Measurements from ENCODE around the gene MLH1.
"Not testable (repeated sequence)": the region's sequence is repeated elsewhere in the genome, so short reads cannot be mapped to it uniquely, and the experiment has no call there.

The MLH1 gene

GRCh38 chr3:36960502-36960901 lies 32.8 kb upstream of the MLH1 start:
- no peak for DNase-seq (ENCODE audit: low spot score in 2 of 2)
- no peaks in the 10 kb centered on the region for H3K9me3 Mint-ChIP-seq
- H3K27me3 Mint-ChIP-seq = no peaks in the 10 kb centered on the region
- no peak overlapping the region for H3K27ac Mint-ChIP-seq (ENCODE audit: low read depth)
- no peaks in the 10 kb centered on the region for H3K36me3 Mint-ChIP-seq (ENCODE audit: insufficient read depth)
- peaks cover 12% of the 10 kb centered on the region for H3K4me1 Mint-ChIP-seq
- no peak overlapping the region for H3K4me3 Mint-ChIP-seq
- ATAC-seq (replicated peaks; ENCODE audit: extremely low read depth, poor library complexity, severe bottlenecking) = no peak

- DNase-seq (ENCODE audit: low spot score in 2 of 2); H3K27me3 Mint-ChIP-seq; H3K4me3 Mint-ChIP-seq; H3K36me3 Mint-ChIP-seq (ENCODE audit: insufficient read depth); H3K4me1 Mint-ChIP-seq; H3K9me3 Mint-ChIP-seq; H3K27ac Mint-ChIP-seq (ENCODE audit: low read depth); ATAC-seq (replicated peaks; ENCODE audit: extremely low read depth, poor library complexity, severe bottlenecking): not testable (repeated sequence)
These were observed 30.3 kb upstream of the MLH1 start for GRCh38 chr3:36963008-36963407.

DNA sequence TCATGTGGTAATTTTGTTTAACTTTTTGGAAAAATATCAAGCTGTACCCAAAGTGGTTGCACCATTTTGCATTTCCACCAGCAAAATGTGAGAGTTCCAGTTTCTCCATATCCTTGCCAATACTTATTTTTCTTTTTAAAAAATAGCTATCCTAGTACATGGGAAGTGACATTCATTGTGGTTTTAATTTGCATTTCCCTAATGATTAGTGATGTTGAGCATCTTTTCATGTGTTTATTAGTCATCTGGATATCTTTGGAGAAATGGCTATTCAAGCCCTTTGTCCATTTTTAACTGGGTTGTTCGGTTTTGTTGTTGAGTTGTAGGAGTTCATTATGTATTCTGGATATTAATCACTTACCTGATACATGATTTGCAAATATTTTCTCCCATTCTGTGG lies 29.0 kb upstream of the MLH1 start:
- DNase-seq (ENCODE audit: low spot score in 2 of 2) = no peak
- no peak overlapping the region for H3K4me3 Mint-ChIP-seq
- no peak for ATAC-seq (replicated peaks; ENCODE audit: extremely low read depth, poor library complexity, severe bottlenecking)
- H3K9me3 Mint-ChIP-seq = no peaks in the 10 kb centered on the region
- H3K27ac Mint-ChIP-seq (ENCODE audit: low read depth) = no peak overlapping the region
- peaks cover 2% of the 10 kb centered on the region for H3K4me1 Mint-ChIP-seq
- no peaks in the 10 kb centered on the region for H3K27me3 Mint-ChIP-seq
- H3K36me3 Mint-ChIP-seq (ENCODE audit: insufficient read depth) = no peaks in the 10 kb centered on the region

GRCh38 chr3:36964817-36965216 lies 28.5 kb upstream of the MLH1 start:
- Mint-ChIP-seq H3K4me3 (no peak overlapping the region), H3K9me3 (no peaks in the 10 kb centered on the region), H3K4me1 (peaks cover 7% of the 10 kb centered on the region), H3K36me3 (ENCODE audit: insufficient read depth) (no peaks in the 10 kb centered on the region), H3K27me3 (no peaks in the 10 kb centered on the region), H3K27ac (ENCODE audit: low read depth) (no peak overlapping the region)
- DNase-seq (ENCODE audit: low spot score in 2 of 2) (no peak), ATAC-seq (replicated peaks; ENCODE audit: extremely low read depth, poor library complexity, severe bottlenecking) (no peak)

DNA sequence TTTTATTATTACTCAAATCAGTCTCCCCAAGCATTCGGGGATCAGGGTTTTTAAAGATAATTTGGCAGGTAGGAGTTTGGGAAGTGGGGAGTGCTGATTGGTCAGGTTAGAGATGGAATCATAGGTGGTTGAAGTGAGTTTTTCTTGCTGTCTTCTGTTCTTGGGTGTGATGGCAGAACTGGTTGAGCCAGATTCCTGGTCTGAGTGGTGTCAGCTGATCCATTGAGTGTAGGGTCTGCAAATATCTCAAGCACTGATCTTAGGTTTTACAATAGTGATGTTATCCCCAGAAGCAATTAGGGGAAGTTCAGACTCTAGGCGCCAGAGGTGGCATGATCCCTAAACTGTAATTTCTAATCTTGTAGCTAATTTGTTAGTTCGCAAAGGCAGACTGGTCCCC lies 27.9 kb upstream of the MLH1 start:
- Mint-ChIP-seq H3K4me1 (peaks cover 11% of the 10 kb centered on the region), H3K27me3 (no peaks in the 10 kb centered on the region), H3K27ac (ENCODE audit: low read depth) (no peak overlapping the region), H3K4me3 (no peak overlapping the region), H3K36me3 (ENCODE audit: insufficient read depth) (no peaks in the 10 kb centered on the region), H3K9me3 (no peaks in the 10 kb centered on the region)
- DNase-seq (ENCODE audit: low spot score in 2 of 2) (no peak), ATAC-seq (replicated peaks; ENCODE audit: extremely low read depth, poor library complexity, severe bottlenecking) (no peak)

- Mint-ChIP-seq H3K36me3 (ENCODE audit: insufficient read depth) (peaks cover 2% of the 10 kb centered on the region), H3K4me1 (peaks cover 17% of the 10 kb centered on the region), H3K27me3 (no peaks in the 10 kb centered on the region), H3K27ac (ENCODE audit: low read depth) (peak overlapping the region; percentile 76), H3K9me3 (no peaks in the 10 kb centered on the region), H3K4me3 (no peak overlapping the region)
- ATAC-seq (replicated peaks; ENCODE audit: extremely low read depth, poor library complexity, severe bottlenecking) (no peak), DNase-seq (ENCODE audit: low spot score in 2 of 2) (no peak)
These were observed 24.2 kb upstream of the MLH1 start for GRCh38 chr3:36969085-36969484.

DNA sequence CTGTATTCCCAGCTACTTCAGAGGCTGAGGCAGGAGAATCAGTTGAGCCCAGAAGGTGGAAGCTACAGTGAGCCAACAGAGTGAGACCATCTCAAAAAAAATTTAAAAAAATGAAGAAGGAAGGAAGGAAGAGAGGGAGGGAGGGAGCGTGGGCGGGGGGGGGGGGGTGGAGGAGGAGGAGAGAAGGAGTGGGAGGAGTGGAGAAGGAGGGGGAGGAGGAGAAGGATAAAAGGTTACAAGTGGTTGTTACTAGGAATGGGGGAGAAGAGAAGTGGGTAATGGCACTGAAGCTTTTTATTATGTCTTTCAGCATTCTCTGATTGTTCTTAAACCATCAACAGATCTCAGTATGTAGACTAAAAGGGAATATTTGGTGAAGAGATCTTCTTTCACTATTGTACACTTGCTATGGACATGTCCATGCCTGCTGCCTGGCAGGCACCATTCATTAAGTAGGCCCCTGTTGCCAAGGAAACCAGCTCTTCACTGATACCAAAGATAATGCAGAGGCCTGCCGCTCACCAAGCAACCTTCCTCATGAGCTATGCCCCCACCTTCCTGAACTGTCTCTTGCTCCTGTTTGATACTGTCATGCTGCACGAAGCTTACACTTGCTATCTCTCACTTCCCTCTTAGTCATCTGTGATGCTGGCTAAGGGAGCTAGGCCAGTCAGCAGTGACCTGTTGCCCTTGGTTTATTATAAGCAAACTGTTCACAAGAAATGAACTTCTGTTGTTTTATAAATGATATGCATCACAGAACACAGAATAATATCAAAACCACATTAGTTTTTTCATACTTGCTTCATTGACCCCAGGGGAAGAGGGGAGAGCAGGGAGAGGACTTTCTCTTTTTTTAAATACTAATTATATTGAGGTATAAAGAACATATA lies 23.5 kb upstream of the MLH1 start:
- no peak for DNase-seq (ENCODE audit: low spot score in 2 of 2)

GRCh38 chr3:36972163-36972562 lies 21.2 kb upstream of the MLH1 start:
- H3K4me3 Mint-ChIP-seq = no peak overlapping the region
- H3K36me3 Mint-ChIP-seq (ENCODE audit: insufficient read depth) = peaks cover 6% of the 10 kb centered on the region
- H3K27ac Mint-ChIP-seq (ENCODE audit: low read depth) = no peak overlapping the region
- DNase-seq (ENCODE audit: low spot score in 2 of 2) (no peak), ATAC-seq (replicated peaks; ENCODE audit: extremely low read depth, poor library complexity, severe bottlenecking) (no peak)
- H3K9me3 Mint-ChIP-seq = no peaks in the 10 kb centered on the region
- no peaks in the 10 kb centered on the region for H3K27me3 Mint-ChIP-seq
- peaks cover 17% of the 10 kb centered on the region for H3K4me1 Mint-ChIP-seq

More for the DNA sequence above, 23.5 kb upstream of the MLH1 start:
- ATAC-seq (replicated peaks; ENCODE audit: extremely low read depth, poor library complexity, severe bottlenecking) = peak; percentile 85
- H3K4me1 Mint-ChIP-seq = peaks cover 17% of the 10 kb centered on the region
- H3K27ac Mint-ChIP-seq (ENCODE audit: low read depth) = peak overlapping the region; percentile 76
- no peaks in the 10 kb centered on the region for H3K9me3 Mint-ChIP-seq
- H3K4me3 Mint-ChIP-seq = no peak overlapping the region
- peaks cover 3% of the 10 kb centered on the region for H3K36me3 Mint-ChIP-seq (ENCODE audit: insufficient read depth)
- H3K27me3 Mint-ChIP-seq = no peaks in the 10 kb centered on the region

DNA sequence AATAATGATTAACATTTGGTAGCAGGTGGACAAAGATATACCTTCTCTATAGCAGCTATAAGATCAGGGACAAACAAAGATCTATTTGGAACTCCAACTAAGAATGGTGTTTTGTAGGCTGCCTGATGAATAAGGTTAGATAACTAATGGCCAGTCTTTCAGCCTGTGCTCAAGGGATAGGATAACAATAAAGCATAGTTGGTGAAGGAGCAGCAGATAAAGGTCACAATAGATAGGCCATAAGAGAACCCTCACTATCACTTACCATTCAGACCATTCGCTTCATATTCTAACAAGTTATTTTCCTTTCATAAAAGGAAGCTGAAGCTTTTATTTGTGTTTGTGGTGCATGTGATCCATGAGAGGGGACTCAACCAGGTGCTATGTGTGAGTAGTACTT lies 20.2 kb upstream of the MLH1 start:
- ATAC-seq (replicated peaks; ENCODE audit: extremely low read depth, poor library complexity, severe bottlenecking) = no peak
- DNase-seq (ENCODE audit: low spot score in 2 of 2) = no peak
- Mint-ChIP-seq H3K36me3 (ENCODE audit: insufficient read depth) (peaks cover 6% of the 10 kb centered on the region), H3K4me3 (no peak overlapping the region), H3K27ac (ENCODE audit: low read depth) (no peak overlapping the region), H3K4me1 (peaks cover 17% of the 10 kb centered on the region), H3K27me3 (no peaks in the 10 kb centered on the region), H3K9me3 (no peaks in the 10 kb centered on the region)

- Mint-ChIP-seq H3K4me3 (no peak overlapping the region), H3K4me1 (peaks cover 4% of the 10 kb centered on the region), H3K27ac (ENCODE audit: low read depth) (no peak overlapping the region), H3K36me3 (ENCODE audit: insufficient read depth) (peaks cover 25% of the 10 kb centered on the region), H3K9me3 (peaks cover 9% of the 10 kb centered on the region), H3K27me3 (no peaks in the 10 kb centered on the region)
- DNase-seq (ENCODE audit: low spot score in 2 of 2) = no peak
- no peak for ATAC-seq (replicated peaks; ENCODE audit: extremely low read depth, poor library complexity, severe bottlenecking)
These were observed 12.3 kb upstream of the MLH1 start for GRCh38 chr3:36981006-36981405.

- H3K27me3 Mint-ChIP-seq = no peaks in the 10 kb centered on the region
- H3K27ac Mint-ChIP-seq (ENCODE audit: low read depth) = peak overlapping the region; percentile 72
- H3K9me3 Mint-ChIP-seq = no peaks in the 10 kb centered on the region
- H3K36me3 Mint-ChIP-seq (ENCODE audit: insufficient read depth) = peaks cover 44% of the 10 kb centered on the region
- peaks cover 29% of the 10 kb centered on the region for H3K4me1 Mint-ChIP-seq
- ATAC-seq (replicated peaks; ENCODE audit: extremely low read depth, poor library complexity, severe bottlenecking) = no peak
- H3K4me3 Mint-ChIP-seq = no peak overlapping the region
- no peak for DNase-seq (ENCODE audit: low spot score in 2 of 2)
These were observed 5.0 kb upstream of the MLH1 start for GRCh38 chr3:36988356-36988755.

GRCh38 chr3:36989005-36989404 lies 4.3 kb upstream of the MLH1 start:
- Mint-ChIP-seq H3K9me3 (no peaks in the 10 kb centered on the region), H3K36me3 (ENCODE audit: insufficient read depth) (peaks cover 39% of the 10 kb centered on the region), H3K27me3 (no peaks in the 10 kb centered on the region), H3K4me3 (no peak overlapping the region), H3K4me1 (peaks cover 29% of the 10 kb centered on the region), H3K27ac (ENCODE audit: low read depth) (peak overlapping the region; percentile 72)
- ATAC-seq (replicated peaks; ENCODE audit: extremely low read depth, poor library complexity, severe bottlenecking) (no peak), DNase-seq (ENCODE audit: low spot score in 2 of 2) (no peak)

DNA sequence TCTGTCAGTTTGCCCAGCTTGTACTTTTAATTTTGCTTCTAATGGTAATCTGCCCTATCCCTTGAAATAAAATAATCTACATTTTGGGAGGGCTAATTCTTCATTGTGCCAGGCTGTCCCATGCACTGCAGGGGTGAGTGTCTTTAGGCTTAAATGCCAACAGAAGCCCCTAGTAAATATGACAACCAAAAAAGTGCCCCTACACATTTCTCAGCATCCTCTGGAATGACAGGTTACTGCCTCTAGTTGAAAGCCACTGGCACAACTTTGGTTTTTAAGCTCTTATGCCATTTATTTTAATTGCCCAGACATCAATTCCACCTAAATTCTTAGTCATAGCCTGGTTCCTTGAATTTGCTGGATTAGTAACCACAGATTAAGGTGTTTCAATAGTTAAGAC lies 3.8 kb upstream of the MLH1 start:
- no peak for ATAC-seq (replicated peaks; ENCODE audit: extremely low read depth, poor library complexity, severe bottlenecking)
- Mint-ChIP-seq H3K27me3 (no peaks in the 10 kb centered on the region), H3K4me3 (no peak overlapping the region), H3K36me3 (ENCODE audit: insufficient read depth) (peaks cover 33% of the 10 kb centered on the region), H3K9me3 (no peaks in the 10 kb centered on the region), H3K27ac (ENCODE audit: low read depth) (peak overlapping the region; percentile 72), H3K4me1 (peaks cover 29% of the 10 kb centered on the region)
- no peak for DNase-seq (ENCODE audit: low spot score in 2 of 2)
